Stimulated activated CD4-positive, alpha-beta T cell treated with anti-CD3 and anti-CD28 coated beads, Interleukin-12 subunit alpha, Interleukin-12 subunit beta, amount 100 ng/mL, for 48 hours (primary cell): ENCODE results near the gene DDI1.

Source experiments
- DNase-seq, 3 donors: peaks; one replicate each; pipeline ENCODE4 v3.0.0-alpha.2; 2020; ENCODE audit warnings: low read depth in 2 of 3, low spot score in 1 of 3

DDI1 gene

DNA sequence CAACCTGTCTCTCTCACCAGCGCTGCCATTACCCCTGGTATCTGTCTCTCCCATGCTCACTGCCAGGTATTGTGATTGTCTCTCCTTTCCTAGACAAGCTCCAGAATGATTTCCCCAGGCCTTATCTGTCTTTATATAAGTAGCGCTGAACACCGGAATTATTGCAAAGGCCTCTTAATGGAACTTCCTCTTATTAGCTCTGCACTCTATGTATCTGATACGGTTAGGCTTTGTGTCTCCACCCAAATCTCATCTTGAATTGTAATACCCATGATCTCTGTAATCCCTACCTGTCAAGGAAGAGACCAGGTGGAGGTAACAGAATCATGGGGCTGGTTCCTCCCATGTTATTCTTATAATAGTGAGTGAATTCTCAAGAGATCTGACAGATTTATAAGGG, 39.3 kb downstream of the DDI1 start:
- no peak for DNase-seq

- no peak for DNase-seq
Measured at GRCh38 chr11:104076455-104076854, 40.0 kb downstream of the DDI1 start.

DNA sequence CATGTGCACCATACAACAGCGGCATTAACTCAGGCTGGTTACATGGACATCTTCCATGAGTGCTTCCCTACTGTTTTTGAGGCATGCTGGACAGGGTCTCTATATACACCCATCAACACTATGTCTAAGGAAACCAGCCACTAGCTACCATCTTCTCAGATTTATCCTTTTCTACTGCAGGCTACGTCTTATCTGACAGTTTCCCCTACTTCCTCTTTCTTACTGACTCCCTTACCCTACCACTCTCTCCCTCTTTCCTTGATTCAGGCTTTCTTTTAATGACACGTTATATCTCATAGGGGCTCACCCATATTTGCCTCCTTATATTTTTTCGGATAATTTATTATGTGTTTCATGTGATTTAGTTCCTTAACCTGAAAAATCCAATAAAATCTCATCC, 41.8 kb downstream of the DDI1 start:
- no peak for DNase-seq

- no peak for DNase-seq
Measured at GRCh38 chr11:104078995-104079394, 42.6 kb downstream of the DDI1 start.

- no peak for DNase-seq
Measured at GRCh38 chr11:104086621-104087020, 50.2 kb downstream of the DDI1 start.
